ENCODE results near the gene NEU3. TPM values are rescaled to one million over a fixed set of nuclear protein-coding genes. Genes with fewer than 3 reads are reported as not detected.
"Not testable (repeated sequence)": the region's sequence is repeated elsewhere in the genome, so short reads cannot be mapped to it uniquely, and the experiment has no call there.

The NEU3 gene
- total RNA-seq, 1 experiment from 2014 or later: 12.5 TPM

GRCh38 chr11:74960128-74960527 lies 28.6 kb upstream of the NEU3 start:
- H3K27ac ChIP-seq (ENCODE audit: low read depth, low read length); BruUV-seq (replicated peaks); H3K9me2 ChIP-seq (ENCODE audit: insufficient read depth); H3K4me2 ChIP-seq (ENCODE audit: low read length); H3K36me3 ChIP-seq (ENCODE audit: control insufficient read depth in 1 of 2, insufficient read depth in 2 of 2, low read length in 2 of 2); CTCF ChIA-PET; RAD21 ChIA-PET (ENCODE audit: low non-redundant PET in 1 of 2, low total read pairs in 2 of 2, uncharacterized antibody in 2 of 2, unreplicated experiment in 2 of 2); H3K4me3 ChIP-seq (replicated peaks in 1 of 2; ENCODE audit: low read depth in 1 of 2, low read length in 2 of 2); DNase-seq (ENCODE audit: low read depth, low spot score); ATAC-seq; H3K27me3 ChIP-seq (ENCODE audit: insufficient read depth, low read length); H3K9ac ChIP-seq (ENCODE audit: low read length); H3K4me1 ChIP-seq (ENCODE audit: control insufficient read depth in 1 of 2, insufficient read depth in 2 of 2, low read length in 2 of 2); intact Hi-C loops (cut with micrococcal nuclease); H3K9me3 ChIP-seq (ENCODE audit: control insufficient read depth in 1 of 2, insufficient read depth in 1 of 2, low read depth in 1 of 2, low read length in 2 of 2); H2AFZ ChIP-seq (ENCODE audit: low read depth, low read length, poor library complexity, severe bottlenecking): not testable (repeated sequence)
- POLR2A ChIA-PET: interaction anchor here (1.3 kb wide), 1 partner anchor 28 kb away, joined by 4 read pairs; the partner anchor contains the start of gene NEU3
- Histone ChIP-seq H3K79me2 (ENCODE audit: insufficient read depth, low read length) (peaks cover 99% of the 10 kb centered on the region), H4K20me1 (ENCODE audit: insufficient read depth) (peaks cover 11% of the 10 kb centered on the region; the same call in 1 of the 2 replicates)

GRCh38 chr11:74966651-74967050 lies 22.1 kb upstream of the NEU3 start:
- ATAC-seq (no peak), DNase-seq (ENCODE audit: low read depth, low spot score) (no peak)
- no peak overlapping the region for H3K4me2 ChIP-seq (ENCODE audit: low read length)
- RAD21 ChIA-PET (ENCODE audit: low non-redundant PET in 1 of 2, low total read pairs in 2 of 2, uncharacterized antibody in 2 of 2, unreplicated experiment in 2 of 2): no interaction called here
- no peak overlapping the region for H3K9ac ChIP-seq (ENCODE audit: low read length)
- no peak overlapping the region for H2AFZ ChIP-seq (ENCODE audit: low read depth, low read length, poor library complexity, severe bottlenecking)
- no TSS peak for BruUV-seq (replicated peaks)
- no peak overlapping the region for H3K4me3 ChIP-seq (replicated peaks in 1 of 2; ENCODE audit: low read depth in 1 of 2, low read length in 2 of 2)
- no peak for TF ChIP-seq SIN3A (IDR thresholded peaks at IDR 0.05; ENCODE audit: low read depth)
- TF ChIP-seq JUND (IDR thresholded peaks at IDR 0.05): no peak
- TF ChIP-seq REST (IDR thresholded peaks at IDR 0.05; ENCODE audit: low read depth): no peak
- no peak for TF ChIP-seq MAX (IDR thresholded peaks at IDR 0.05)
- TF ChIP-seq CBX3 (IDR thresholded peaks at IDR 0.05; ENCODE audit: low read depth): no peak
- CTCF ChIA-PET: no interaction called here
- no peaks in the 10 kb centered on the region for H3K9me3 ChIP-seq (ENCODE audit: control insufficient read depth in 1 of 2, insufficient read depth in 1 of 2, low read depth in 1 of 2, low read length in 2 of 2)
- no peak overlapping the region for H3K27ac ChIP-seq (ENCODE audit: low read depth, low read length)
- POLR2A ChIA-PET: no interaction called here
- H3K79me2 ChIP-seq (ENCODE audit: insufficient read depth, low read length): peaks cover 61% of the 10 kb centered on the region
- peaks cover 7% of the 10 kb centered on the region; the same call in 1 of the 2 replicates for H4K20me1 ChIP-seq (ENCODE audit: insufficient read depth)
- intact Hi-C loops (cut with micrococcal nuclease): no loop called here
- no peaks in the 10 kb centered on the region for H3K27me3 ChIP-seq (ENCODE audit: insufficient read depth, low read length)
- H3K9me2 ChIP-seq (ENCODE audit: insufficient read depth): no peaks in the 10 kb centered on the region
- H3K36me3 ChIP-seq (ENCODE audit: control insufficient read depth in 1 of 2, insufficient read depth in 2 of 2, low read length in 2 of 2): peaks cover 4 to 14% of the 10 kb centered on the region in 2 experiments; a peak in 2 of 4 replicates
- H3K4me1 ChIP-seq (ENCODE audit: control insufficient read depth in 1 of 2, insufficient read depth in 2 of 2, low read length in 2 of 2): no peaks in the 10 kb centered on the region
